HL-60 (cell line): ENCODE results near the gene OCIAD1.
"Not testable (repeated sequence)": the region's sequence is repeated elsewhere in the genome, so short reads cannot be mapped to it uniquely, and the experiment has no call there.

Experiments used
- DNase-seq, 2 experiments: peaks; one replicate each; pipeline ENCODE4 v3.0.0-alpha.2; 2010 to 2020; ENCODE audit warnings: low read depth in 1 of 2, low spot score in 1 of 2
- H3K27ac ChIP-seq: fragments of 250-450 bp; sonication (Bioruptor Pico); replicated peaks from 2 replicates; pipeline ENCODE4 v1.5.1; 2020; ENCODE audit warnings: mild to moderate bottlenecking, moderate library complexity
- H3K27me3 ChIP-seq: fragments of 250-450 bp; sonication (Bioruptor Pico); 2 replicates; pipeline ENCODE4 v1.5.1; 2021; ENCODE audit warnings: mild to moderate bottlenecking, moderate library complexity; ENCODE audit not compliant: insufficient read depth, poor library complexity, severe bottlenecking
- H3K4me3 ChIP-seq: replicated peaks from 2 replicates; pipeline ENCODE4 v1.5.1; 2011; ENCODE audit warnings: mild to moderate bottlenecking, control low read depth, low read length; ENCODE audit not compliant: insufficient read depth
- GABPA ChIP-seq: IDR thresholded peaks from 2 replicates; pipeline ENCODE4 v1.6.1; 2012; ENCODE audit warnings: low read depth
- POLR2AphosphoS5 ChIP-seq: IDR thresholded peaks from 2 replicates; pipeline ENCODE4 v1.6.1; 2012; ENCODE audit warnings: low read depth
- SPI1 ChIP-seq: IDR thresholded peaks from 2 replicates; pipeline ENCODE4 v1.6.1; 2012; ENCODE audit warnings: low read depth, mild to moderate bottlenecking, borderline replicate concordance
- TF ChIP-seq, protein P1 (sequence below): IDR thresholded peaks from one replicate; pipeline ENCODE4 v1.5.1; 2011; ENCODE audit warnings: low read length, control low read depth, inconsistent platforms; ENCODE audit not compliant: insufficient read depth
- TF ChIP-seq, protein P2 (sequence below): IDR thresholded peaks from 2 replicates; pipeline ENCODE4 v1.6.1; 2012; ENCODE audit warnings: low read depth; ENCODE audit not compliant: insufficient replicate concordance

The OCIAD1 gene

DNA sequence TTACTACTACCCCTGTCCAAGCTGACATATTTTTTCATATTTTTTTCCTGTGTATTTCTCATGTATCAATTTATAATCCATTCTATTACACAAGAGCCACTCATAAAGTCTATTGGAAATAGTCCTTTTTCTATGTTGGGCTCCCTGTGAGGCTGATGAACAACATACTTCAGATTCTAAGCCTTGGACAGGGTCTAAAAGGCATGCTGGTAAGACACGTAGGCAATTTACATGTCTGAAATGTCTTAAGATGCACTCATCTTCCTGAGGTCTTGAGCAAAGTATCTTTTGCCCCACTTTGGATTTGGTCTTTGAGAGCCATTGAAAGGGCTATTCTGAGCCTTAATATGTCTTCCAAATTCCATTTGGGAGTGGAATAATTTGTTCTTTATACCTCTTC, 31.8 kb downstream of the OCIAD1 start:
- TF ChIP-seq, protein P1, sequence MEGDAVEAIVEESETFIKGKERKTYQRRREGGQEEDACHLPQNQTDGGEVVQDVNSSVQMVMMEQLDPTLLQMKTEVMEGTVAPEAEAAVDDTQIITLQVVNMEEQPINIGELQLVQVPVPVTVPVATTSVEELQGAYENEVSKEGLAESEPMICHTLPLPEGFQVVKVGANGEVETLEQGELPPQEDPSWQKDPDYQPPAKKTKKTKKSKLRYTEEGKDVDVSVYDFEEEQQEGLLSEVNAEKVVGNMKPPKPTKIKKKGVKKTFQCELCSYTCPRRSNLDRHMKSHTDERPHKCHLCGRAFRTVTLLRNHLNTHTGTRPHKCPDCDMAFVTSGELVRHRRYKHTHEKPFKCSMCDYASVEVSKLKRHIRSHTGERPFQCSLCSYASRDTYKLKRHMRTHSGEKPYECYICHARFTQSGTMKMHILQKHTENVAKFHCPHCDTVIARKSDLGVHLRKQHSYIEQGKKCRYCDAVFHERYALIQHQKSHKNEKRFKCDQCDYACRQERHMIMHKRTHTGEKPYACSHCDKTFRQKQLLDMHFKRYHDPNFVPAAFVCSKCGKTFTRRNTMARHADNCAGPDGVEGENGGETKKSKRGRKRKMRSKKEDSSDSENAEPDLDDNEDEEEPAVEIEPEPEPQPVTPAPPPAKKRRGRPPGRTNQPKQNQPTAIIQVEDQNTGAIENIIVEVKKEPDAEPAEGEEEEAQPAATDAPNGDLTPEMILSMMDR, result no peak
- TF ChIP-seq GABPA (no peak), POLR2AphosphoS5 (no peak), SPI1 (no peak)
- TF ChIP-seq, protein P2, sequence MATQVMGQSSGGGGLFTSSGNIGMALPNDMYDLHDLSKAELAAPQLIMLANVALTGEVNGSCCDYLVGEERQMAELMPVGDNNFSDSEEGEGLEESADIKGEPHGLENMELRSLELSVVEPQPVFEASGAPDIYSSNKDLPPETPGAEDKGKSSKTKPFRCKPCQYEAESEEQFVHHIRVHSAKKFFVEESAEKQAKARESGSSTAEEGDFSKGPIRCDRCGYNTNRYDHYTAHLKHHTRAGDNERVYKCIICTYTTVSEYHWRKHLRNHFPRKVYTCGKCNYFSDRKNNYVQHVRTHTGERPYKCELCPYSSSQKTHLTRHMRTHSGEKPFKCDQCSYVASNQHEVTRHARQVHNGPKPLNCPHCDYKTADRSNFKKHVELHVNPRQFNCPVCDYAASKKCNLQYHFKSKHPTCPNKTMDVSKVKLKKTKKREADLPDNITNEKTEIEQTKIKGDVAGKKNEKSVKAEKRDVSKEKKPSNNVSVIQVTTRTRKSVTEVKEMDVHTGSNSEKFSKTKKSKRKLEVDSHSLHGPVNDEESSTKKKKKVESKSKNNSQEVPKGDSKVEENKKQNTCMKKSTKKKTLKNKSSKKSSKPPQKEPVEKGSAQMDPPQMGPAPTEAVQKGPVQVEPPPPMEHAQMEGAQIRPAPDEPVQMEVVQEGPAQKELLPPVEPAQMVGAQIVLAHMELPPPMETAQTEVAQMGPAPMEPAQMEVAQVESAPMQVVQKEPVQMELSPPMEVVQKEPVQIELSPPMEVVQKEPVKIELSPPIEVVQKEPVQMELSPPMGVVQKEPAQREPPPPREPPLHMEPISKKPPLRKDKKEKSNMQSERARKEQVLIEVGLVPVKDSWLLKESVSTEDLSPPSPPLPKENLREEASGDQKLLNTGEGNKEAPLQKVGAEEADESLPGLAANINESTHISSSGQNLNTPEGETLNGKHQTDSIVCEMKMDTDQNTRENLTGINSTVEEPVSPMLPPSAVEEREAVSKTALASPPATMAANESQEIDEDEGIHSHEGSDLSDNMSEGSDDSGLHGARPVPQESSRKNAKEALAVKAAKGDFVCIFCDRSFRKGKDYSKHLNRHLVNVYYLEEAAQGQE, result no peak
- H3K4me3 ChIP-seq, result no peak overlapping the region
- H3K27ac ChIP-seq, result no peak overlapping the region
- DNase-seq, result no peak
- H3K27me3 ChIP-seq, result no peaks in the 10 kb centered on the region

DNA sequence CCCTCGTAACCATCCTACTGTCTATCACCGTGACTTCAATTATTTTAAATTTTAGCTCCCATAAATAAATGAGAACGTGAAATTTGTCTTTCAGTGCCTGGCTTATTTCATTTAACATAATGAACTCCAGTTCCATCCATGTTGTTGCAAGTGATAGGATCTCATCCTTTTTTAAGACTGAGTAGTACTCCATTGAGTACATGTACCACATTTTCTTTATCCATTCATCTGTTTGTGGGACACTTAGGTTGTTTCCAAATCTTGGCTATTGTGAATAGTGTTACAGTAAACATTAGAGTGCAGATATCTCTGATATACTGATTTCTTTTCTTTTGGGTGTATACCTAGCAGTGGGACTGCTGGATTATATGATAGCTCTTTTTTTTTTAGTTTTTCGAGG, 32.8 kb downstream of the OCIAD1 start:
- no peak for DNase-seq
- Histone ChIP-seq H3K27ac (no peak overlapping the region), H3K4me3 (no peak overlapping the region), H3K27me3 (no peaks in the 10 kb centered on the region)
- TF ChIP-seq, protein P1, result no peak
- TF ChIP-seq POLR2AphosphoS5, result no peak
- TF ChIP-seq, protein P2, result no peak
- TF ChIP-seq SPI1, result no peak
- TF ChIP-seq GABPA, result no peak

DNA sequence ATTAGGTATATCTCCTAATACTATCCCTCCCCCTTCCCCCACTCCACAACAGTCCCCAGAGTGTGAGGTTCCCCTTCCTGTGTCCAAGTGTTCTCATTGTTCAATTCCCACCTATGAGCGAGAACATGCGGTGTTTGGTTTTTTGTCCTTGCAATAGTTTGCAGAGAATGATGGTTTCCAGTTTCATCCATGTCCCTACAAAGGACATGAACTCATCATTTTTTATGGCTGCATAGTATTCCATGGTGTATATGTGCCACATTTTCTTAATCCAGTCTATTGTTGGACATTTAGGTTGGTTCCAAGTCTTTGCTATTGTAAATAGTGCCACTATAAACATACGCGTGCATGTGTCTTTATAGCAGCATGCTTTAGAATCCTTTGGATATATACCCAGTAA, 33.8 kb downstream of the OCIAD1 start:
- DNase-seq, H3K4me3 ChIP-seq, H3K27me3 ChIP-seq, H3K27ac ChIP-seq: not testable (repeated sequence)

DNA sequence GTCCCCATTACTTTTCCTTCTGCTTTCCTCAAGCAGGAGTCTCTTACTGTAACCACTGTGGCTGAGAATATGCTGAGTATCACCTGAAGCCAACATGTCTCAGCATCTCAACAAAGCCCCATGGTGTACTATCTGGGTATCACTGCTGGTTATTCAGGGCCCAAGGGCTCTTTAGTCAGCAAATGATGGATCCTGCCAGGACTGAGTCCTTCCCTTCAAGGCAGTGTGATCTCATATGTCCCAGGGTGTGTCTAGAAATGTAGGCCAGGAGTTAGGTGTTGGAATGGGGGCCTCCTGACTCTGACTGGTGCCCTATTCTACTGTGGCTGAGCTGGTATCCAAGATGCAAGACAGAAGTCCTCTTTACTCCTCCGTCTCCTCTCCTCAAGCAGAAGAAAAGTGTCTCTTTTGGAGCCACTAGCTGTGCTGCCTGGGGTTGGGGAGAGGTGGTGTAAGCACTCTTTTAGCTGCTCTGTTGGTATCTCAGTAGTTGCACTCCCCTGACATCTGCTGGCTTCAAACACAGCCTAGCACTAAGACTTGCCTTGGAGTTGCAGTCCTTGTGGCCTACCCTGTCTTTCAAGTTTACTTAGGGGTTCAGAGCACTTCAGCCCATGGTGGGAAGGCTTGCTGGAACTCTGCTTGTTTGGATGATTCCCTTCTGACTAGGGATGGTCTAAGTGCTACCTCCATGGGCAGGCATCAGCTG, 47.1 kb downstream of the OCIAD1 start:
- no peak for DNase-seq
- no peak overlapping the region for H3K4me3 ChIP-seq
- H3K27ac ChIP-seq, result no peak overlapping the region
- TF ChIP-seq, protein P2, result no peak
- TF ChIP-seq GABPA (no peak), SPI1 (no peak)
- TF ChIP-seq, protein P1, result no peak
- H3K27me3 ChIP-seq, result no peaks in the 10 kb centered on the region
